GM18870 (cell line): Measurements from ENCODE around the gene LCE5A.
"Not testable (repeated sequence)": the region's sequence is repeated elsewhere in the genome, so short reads cannot be mapped to it uniquely, and the experiment has no call there.

ENCODE experiments used
- ATAC-seq: cut with Tn5 transposase; IDR thresholded peaks from one replicate; pipeline ENCODE4 v1.9.1; 2021; ENCODE audit warnings: moderate library complexity; ENCODE audit not compliant: unreplicated experiment

The LCE5A gene

DNA sequence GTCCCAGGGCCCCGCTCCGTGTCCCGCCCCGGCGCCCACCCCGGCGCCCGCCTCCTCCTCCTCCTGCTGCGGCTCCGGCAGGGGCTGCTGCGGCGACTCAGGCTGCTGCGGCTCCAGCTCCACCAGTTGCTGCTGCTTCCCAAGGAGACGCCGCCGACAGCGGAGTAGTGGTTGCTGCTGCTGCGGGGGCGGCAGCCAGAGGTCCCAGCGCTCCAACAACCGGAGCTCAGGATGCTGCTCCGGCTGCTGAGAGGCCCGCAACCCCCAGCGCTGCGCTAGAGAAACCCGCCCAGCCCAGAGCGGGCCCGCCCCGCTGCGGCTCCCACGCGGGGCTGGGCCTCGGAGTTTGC lies 4.8 kb downstream of the LCE5A start:
- ATAC-seq = no peak

DNA sequence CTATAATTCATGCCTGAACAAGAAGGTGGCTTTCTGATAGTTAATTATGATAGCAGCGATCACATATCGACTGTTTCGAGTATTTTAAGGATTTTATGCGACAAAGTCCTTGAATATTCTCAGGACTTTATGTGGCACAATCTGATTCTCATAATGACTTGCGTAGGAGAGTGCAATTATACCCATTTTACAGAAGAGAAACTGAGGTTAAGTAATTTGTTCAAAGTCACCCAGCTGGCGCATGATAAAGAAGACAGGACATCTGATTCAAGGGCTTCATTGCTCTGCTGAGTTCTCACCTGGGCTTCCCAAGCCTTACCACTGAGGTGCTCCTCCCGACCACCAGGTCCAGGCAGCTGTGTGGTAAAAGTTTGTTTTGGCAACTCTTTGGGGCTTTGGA lies 5.5 kb downstream of the LCE5A start:
- no peak for ATAC-seq

DNA sequence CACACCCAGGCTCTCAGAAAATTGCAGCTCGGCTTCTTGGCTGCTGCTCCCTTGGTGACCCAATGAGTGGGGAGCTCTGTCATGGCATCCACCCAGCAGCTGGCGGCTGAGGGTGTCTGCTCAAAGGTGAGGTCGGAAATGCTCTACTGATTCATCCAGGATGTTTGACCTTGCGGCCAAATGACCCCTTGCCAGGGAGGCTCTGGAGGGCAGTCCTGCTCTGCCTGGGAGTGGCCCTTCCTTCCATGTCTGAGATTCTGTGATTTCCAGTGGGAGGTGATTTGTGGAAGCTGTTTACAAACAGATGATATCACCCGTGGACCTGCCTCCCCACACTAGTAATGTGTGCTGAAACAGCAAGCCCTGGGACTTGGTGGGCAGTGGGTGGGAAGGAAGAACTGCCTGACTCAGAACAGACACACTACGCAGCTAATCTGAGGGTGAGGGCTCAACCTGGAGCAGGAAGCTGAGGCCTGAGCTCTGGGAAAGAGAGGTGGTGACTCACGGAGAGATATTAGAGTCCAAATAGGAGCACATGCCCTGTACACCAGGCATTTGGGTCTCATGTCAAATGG lies 6.7 kb downstream of the LCE5A start:
- no peak for ATAC-seq

DNA sequence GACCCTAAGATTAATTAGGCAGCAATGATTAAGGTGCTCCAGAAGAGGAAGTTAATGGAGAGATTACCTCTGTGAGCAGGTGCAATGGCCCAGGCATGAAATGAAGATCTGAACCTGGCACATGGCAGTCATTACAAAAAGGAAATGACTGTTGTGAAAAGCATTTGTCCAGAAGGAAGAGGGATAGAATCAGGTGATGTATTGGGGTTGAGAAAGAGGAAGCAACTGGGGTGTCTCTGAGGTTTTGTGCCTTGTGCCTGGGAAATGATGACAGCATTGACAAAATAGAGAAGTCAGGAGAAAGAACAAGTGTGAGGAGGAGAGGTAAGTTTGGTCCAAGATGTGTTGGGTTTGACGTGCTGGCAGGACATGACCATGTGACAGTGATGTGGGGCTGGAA lies 9.2 kb downstream of the LCE5A start:
- no peak for ATAC-seq

DNA sequence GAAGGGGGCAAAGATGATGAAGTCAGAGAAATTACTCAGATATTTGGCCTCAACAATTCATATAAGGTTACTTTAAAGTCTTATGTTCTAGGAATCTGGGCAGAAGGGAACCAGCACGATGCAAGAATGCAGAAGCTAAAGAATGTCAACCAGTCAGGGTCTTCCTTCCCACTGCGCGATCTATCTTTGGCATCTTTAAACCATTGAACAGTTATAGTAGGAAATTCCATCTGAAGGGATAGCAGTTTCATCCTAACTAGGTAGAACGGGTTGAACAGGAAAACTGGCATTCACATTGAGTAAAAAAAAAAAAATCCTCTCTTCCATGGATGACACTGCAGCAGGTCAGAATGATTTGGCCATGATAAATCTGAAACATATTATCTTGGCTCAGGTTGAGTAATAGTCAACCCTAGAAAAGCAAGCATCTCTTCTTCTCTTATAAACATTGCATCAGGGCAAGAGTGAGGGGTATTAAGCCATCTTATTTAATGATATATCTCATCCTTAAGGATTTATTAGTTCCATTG lies 10.0 kb downstream of the LCE5A start:
- no peak for ATAC-seq

DNA sequence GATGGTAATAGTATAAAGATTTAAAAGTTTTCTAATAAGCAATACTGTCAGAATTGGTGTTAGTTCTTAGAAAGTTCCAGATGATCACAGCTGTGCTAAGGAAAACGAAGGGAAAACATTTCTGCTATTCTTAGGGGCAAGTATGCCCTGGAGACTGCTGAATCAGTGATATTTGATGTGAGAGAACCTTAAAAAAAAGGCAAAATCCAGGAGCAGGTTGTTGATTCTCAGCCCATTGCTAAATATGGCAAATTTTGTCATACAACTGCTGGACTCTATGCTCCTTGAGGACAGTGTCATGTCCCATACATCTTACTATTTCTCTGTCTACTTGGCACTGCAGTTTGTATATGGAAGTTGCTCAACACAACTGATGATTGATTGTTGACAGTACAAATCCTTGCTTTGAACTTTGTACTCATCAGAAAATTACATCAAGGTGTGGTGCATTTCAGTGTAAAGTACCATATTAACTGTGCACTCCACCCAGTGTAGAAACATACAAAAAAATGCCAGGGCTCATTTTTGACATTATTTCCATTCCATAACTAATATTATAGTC lies 14.6 kb downstream of the LCE5A start:
- no peak for ATAC-seq

DNA sequence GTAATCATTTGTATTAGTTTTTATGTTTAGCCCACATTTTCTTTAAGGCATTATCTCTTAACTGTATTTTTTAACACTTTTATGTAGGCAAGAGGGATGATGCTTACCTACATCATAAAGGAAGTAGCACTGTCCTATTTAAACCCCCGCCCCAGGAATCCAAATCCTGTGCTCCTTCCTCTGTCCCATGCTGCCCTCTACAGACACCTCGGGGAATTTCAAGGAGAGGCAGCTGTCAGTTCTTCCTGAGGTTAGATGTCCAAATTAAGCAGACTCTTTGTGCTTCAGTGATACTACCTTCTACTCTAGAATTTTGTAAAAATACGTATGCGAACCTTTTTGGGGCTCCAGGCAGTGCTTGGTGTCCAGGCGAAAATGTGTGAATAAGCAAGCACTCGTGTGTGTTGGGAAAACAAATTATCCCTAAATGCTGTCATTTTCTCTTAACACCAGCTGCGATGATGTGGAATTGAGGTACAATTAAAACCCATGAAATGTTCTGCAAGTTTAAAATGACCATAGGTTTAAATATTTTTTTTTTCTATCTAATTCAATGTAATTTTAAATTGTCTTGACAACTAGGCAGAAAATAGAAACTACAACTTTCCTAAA lies 22.8 kb downstream of the LCE5A start:
- no peak for ATAC-seq

DNA sequence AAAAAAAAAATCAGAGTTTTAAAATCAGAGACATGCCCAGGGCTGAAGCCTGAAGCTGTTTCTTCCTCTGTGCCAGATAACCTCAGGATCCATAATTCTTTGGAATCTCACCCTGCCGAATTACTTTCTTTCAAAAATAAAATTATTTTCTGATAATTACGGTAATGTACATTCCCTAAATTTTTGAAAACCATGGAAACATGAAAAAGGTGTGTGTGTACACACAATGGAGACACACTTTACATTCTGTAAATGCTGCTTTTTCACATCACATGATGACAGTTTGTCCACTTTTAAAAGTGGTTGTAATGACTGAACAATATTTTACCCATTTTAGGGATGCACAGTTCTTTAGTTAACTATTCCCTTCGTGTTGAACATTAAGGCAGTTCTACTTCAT lies 25.2 kb downstream of the LCE5A start:
- no peak for ATAC-seq

DNA sequence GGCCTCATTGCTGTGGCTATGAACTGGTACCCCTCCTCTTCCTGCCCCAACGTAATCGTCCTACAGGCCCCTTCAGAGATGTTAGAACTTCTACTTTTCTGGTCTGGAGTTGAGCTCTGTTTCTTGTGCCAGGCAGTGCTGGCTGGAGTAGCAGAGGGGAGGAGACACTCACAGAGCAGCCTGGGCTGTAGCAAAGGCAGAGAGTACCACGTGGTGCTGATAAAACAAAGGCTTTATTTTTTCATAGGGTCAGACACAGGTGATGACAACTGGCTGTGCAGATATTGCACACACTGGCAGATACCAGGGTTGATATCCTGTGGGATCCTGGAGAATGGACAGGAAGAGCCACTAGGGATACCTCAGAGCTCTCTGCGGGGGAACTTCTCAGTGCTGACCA lies 26.9 kb downstream of the LCE5A start:
- ATAC-seq = no peak

DNA sequence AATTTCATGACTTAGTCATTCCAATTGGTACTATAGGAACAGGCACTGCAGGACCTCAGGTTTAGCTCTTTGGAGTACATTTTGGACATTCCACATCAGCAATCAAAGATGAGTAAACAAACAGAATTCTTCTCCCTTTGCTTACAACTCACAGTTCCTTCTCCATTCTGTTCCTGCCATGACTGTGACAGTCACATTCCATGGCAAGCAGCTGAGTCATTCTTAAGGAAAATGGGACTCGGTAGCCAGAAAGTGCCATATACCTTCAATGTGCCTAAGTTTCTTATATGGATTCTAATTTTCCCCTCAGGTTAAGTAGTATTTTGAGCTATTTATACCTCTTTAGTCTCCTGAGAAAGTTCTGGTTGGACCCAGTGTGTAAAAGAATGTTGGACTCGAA lies 29.3 kb downstream of the LCE5A start:
- ATAC-seq = no peak

DNA sequence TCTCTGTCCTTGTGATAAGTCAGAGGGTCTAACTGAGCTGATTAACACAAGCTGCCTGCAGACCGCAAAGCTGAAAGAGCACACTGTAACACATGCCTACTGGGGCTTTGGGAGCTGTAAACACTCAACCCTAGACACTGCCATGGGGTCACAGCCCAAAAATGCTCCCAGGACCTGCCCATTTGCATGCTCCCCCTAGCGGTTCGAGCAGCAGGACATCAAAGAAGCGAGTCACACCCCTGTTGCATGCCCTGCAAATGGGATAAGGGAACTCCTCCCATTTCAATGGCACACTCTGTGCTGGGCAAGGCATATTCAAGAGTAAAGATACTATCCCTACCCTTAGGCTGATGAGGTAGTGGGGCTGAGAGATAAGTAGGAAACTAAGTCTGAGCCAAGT lies 33.2 kb downstream of the LCE5A start:
- no peak for ATAC-seq

DNA sequence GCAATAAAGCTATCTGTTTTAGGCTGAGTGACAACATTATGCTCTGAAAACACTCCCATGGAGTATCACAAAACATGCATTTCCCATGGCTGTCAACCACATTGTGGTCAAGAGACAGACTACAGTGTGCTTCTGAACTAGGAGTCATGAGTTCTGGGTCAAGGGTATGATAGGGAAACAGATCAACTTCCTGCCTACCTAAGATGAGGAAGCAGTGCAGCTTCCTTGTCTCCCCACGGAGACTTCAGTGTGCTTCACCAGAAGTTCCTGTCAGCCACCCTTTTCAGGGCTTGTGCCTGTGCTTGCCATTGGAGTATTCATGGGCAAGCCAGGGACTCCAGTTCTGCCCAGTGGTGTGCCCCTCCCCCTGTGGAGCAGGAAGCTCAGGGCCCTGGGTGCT lies 36.1 kb downstream of the LCE5A start:
- no peak for ATAC-seq

DNA sequence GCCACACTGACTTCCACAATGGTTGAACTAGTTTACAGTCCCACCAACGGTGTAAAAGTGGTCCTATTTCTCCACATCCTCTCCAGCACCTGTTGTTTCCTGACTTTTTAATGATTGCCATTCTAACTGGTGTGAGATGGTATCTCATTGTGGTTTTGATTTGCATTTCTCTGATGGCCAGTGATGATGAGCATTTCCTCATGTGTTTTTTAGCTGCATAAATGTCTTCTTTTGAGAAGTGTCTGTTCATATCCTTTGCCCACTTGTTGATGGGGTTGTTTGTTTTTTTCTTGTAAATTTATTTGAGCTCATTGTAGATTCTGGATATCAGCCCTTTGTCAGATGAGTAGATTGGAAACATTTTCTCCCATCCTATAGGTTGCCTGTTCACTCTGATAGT lies 37.8 kb downstream of the LCE5A start:
- ATAC-seq = not testable (repeated sequence)
